Occipital lobe (tissue), 2 donors: ENCODE measurements around the gene EFR3B. TPM values are rescaled to one million over a fixed set of nuclear protein-coding genes. Genes with fewer than 3 reads are reported as not detected.
A peak's percentile ranks its signal among the peaks of the same experiment; 100 is the strongest.
"Not testable (repeated sequence)": the region's sequence is repeated elsewhere in the genome, so short reads cannot be mapped to it uniquely, and the experiment has no call there.

Experiments
- DNase-seq: peaks from one replicate; lab custom pipeline; 2025; lab: John Stamatoyannopoulos, UW
- total RNA-seq: library from RNA; depleted of rRNA; stranded (reverse); fragments of >200 nt; gene quantifications from one replicate; pipeline ENCODE4 v1.2.3, GENCODE V29; 2014

Gene EFR3B
- total RNA-seq, 1 donor from 2014 or later = 47.1 TPM

DNA sequence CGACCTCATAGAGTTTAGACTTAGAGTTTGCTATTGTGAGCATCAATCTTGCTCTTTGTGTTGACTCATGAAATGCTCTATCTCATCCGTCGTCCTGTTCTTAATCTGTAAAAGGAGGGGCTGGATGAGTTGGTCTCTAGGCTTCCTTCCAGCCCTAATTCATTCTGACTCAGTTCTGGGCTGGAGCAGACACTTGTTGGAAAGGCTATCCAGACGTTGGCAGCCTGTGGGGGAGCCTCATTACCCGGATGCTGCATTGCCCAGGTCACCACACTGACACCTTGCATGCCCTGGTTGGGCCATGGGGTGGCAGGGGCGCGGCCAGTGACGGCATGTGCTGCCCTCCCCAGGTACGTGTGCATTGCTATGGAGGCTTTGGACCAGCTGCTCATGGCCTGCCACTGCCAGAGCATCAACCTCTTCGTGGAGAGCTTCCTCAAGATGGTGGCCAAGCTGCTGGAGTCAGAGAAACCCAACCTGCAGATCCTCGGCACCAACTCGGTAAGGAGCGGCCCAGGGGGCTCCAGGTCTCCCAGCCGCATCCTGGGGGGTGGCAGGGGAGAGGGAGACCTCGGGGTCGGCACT, 61.5 kb downstream of the EFR3B start:
- DNase-seq = peak; percentile 9

DNA sequence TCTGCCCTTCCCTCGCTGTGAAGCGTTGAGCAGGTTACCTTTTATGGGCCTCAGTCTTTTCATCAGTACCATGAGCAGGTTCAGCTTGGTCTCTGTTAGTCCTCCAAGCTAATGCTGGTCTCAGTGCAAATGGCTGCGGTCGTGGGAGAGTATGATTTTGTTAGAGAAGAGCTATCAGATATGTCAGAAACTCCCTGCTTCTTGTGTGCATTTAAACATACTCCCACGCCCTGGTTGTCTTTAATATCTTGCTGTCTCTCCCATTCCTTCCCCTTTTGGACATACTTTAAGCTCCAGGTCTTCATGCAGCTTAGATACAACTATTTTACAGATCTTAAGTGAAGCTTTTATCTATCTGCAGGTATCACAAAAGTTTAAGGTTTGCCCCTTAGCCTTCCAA, 62.9 kb downstream of the EFR3B start:
- DNase-seq = no peak

DNA sequence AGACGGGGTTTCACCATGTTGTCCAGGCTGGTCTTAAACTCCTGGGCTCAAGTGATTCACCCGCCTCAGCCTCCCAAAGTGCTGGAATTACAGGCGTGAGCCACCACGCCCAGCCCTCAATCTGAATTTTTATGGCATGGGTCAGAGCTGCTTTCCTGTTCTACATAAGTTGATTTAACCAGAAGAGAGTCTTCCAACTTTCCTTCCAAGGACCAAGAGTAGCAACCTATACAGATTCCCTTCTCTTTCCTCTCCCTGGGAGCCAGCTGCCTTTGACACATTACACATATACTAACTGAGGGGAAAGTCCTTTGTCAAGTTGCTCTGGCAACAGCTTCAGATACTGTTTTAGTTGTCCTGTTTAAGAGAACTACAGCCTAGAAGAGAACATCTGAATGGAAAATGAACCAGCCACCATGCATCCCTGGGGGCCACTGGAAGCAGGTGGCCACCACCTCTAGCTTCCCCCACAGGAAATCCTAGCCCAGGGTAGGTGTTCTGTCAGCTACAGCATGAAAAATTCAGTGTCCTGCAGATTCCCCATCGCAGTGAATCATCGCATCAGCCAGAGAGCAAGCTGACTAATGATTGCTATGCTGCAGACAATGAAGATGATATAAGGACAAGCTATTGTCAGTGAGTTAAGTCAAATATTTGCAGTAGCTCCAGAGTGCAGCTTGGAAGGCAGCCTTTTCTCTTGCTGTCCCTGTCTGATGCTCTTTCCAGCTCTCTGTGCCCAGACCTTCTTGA, 63.6 kb downstream of the EFR3B start:
- peak; percentile 39 for DNase-seq

DNA sequence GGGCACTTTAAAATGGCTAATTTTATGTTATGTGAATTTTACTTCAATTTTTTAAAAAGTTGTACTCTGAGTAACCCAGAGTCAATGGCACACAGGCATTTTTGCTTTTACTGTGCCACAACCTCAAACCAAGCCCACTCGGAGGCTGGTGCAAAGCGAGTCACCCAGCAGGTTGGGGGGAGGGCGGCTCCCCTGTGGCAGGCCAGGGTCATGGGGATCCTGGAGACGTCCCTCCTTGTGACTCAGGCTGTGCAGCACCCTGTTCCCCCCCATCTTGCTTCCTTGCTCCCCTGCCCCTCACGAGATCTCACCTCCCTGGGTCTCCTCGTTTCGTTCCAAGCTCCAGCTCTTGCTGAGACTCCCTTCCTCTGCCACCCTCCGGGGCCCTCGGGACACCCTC, 67.9 kb downstream of the EFR3B start:
- no peak for DNase-seq

DNA sequence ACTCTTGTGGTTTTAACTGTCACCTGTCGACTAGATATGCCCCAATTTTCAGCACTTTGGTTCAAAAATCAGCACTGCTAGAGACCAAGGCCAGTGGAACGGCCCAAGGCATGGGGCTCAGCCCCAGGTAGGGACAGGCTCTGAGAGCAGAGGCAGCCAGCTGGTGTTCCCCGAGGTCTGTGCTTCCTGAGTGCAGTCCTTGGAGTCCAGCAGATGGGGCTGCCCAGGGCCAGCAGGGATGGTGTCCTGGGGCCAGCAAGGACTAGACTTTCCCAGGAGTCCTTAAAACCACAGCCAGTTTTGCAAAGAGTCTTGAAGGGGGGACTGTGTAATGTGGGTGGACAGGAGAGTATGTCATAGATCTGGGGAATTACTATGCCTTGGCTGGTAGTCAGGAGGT, 70.2 kb downstream of the EFR3B start:
- no peak for DNase-seq

DNA sequence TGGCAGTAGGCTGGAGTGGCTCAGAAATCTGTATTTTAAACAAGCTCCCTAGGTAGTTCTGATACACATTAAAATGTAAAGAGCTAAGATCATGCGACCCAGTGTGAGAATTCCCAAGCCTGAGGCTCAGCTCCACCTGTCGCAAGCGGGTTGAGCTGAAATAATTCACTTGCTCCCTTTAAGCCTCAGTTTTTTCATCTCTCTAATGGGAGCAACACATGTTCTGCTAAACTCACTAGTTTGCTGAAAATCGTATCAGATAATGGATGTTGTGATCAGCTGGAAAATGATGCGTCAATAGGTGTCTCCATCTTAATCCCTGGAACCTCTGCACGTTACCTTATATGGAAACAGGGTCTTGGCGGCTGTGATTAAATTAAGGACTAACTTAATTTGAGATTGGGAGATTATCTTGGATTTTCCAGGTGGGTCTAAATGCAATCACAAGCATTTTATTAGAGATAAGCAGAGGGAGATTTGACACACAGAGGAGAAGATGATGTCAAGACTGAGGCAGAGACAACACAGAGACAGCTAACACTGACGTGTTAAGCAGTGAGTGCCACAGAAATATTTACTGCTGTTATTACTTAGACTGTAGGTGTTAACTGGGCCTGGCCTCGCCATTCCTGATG, 73.5 kb downstream of the EFR3B start:
- DNase-seq = no peak

DNA sequence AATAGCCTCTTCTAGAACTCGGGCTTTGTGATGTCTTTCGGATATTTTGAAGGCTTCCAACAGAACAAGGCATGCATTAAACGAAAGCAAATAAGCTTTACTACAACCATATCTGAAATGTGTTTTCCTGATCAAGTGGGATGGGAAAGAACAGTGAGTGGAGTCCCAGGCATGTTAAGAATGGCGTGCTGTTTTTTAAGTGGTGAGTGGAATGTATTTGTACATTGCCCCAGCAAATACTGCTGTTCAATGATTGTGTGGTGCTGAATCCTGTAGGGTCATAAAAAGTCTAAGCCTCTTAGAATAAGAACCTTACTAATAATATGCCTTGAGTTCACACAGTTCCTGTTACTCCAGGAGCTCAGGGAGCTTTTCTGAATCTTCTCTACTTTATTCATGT, 74.0 kb downstream of the EFR3B start:
- DNase-seq = no peak

DNA sequence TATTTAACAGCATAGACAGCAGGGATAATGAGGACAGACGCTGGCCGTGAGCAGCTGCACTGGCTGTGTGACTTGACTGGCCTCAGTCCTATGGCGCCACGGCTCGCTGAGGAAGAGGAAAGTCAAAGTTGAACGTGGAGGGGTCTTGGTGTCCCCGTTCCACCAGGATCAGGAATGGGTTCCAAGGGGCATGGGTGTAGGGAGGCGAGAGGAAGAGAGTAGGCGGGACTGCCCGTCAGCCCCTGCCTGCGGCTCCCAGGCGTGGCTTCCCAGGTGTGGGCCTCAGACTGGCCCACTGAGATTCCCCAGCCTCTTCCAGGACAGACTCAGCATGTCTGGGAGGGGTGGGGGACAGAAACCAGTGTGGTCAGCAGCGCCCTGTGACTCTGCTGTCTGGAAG, 75.1 kb downstream of the EFR3B start:
- DNase-seq = no peak

DNA sequence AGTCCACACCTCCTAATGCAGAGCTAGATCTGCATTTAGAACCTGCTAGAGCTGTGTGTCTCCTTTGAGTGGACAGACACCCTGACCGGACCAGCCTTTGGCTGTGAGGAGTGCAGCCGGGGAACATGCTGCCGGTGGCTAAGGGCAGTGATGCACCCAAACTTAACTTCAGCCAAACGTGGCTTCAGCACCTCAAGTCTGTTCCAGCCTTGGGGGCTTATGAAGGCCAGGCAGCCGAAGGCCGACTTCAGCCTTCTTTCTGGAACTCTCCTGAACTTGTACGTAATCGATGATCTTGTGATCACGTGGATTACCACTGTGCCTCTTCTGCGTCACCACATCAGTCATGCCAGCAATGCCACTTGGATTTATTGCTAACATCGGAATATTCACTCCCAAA, 77.4 kb downstream of the EFR3B start:
- DNase-seq = no peak

DNA sequence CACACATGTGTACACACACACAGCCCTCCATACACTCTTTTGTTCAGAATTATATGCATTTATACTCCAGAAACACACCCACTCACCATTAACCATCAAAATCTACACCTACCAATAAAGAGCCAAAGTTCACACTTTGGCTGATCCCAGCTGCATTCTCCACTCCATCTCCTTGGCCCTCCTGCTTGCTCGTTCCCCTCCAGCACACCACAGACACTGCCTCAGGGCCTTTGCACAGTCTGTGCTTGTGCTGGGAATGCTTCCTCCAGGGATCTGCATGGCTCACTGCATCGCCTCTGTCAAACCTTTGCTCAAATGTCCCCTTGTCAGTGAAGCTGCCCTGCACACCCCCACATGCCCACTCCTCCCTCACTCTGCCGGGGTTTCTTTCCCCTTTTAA, 80.5 kb downstream of the EFR3B start:
- DNase-seq = no peak

DNA sequence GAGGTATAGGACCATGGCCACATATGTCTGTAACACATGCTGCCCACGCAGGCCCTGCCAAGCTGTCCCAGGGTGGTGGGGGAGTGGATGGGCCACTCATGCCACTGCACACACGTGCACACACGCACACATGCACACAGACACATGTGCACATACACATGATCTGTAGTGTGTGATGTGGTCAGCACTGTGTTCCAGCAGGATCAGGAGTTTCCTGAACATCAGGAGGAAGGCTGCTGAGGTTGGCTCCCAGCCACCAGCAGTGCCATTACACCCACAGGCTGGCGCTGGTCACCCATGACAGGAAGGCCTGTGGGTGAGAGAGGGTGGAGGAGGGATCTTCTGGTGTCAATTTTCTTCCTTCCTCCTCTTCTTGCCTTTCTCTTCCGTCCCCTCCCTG, 81.8 kb downstream of the EFR3B start:
- no peak for DNase-seq

DNA sequence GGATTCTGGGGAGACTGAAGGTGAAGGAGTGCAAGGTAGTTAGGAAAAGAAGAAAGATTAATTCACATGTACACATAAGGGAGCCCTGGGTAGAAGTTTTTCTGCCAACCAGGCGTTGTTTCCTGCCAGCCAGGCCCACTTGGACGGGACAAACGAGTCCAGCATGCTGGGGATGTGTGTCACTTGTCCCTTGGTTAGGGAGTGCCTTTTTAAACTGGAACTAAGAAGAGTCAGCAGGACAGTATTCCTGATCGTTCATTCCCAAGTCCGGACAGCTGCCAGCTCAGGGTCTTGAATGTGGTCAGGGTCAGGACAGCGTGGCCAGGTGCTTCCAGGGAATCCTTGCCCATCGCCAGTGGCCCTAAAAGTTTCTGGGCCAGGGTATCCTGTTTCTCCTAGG, 83.3 kb downstream of the EFR3B start:
- no peak for DNase-seq

DNA sequence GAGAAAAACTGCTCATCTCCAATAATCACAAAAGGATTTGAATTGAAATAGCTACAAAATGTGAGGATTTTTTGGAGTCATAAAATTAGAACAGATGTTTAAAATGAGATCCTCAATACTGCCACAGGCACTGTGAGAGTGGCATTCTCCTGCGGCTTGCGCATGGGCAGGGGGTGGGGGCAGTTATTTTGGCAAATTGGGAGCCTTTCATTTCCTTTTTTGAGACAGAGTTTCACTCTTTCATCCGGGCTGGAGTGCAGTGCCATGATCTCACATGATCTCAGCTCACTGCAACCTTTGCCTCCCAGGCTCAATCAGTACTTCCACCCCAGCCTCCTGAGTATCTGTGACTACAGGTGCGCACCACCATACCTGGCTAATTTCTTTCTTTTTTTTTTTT, 84.1 kb downstream of the EFR3B start:
- no peak for DNase-seq

DNA sequence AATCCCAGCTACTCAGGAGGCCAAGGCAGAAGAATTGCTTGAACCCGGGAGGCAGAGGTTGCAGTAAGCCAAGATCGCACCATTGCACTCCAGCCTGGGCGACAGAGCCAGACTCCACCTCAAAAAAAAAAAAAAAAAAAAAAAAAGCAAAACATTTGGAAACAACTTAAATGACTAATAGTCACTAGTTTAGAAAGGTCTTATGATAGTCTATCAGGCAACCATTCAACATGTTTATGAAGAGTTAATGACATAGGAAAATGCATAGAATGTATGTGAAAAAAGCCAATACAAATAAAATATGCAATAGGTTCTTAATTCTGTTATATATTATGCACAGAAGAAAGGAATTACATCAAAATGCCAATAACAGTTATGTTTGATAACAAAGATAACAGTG, 85.2 kb downstream of the EFR3B start:
- DNase-seq = not testable (repeated sequence)

DNA sequence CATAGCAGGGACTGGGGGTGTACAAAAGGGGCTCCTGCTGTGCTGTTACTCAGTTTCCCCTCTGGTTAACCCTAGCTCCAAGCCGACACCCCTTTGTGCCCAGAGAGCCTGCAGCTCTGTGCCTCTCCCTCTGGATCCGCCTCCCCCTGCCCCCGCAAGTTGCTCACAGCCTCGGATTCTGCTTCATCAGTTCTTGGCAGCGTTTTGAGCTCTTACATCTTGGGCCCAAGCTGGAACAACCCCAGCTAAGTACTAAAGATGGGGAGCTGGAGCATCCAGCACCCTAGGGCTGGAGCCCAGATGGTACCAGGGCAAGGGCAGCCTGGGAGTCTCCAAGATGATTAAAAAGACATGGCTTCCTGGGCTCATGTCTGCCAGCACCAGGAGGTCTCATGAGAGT, 85.8 kb downstream of the EFR3B start:
- peak; percentile 35 for DNase-seq

DNA sequence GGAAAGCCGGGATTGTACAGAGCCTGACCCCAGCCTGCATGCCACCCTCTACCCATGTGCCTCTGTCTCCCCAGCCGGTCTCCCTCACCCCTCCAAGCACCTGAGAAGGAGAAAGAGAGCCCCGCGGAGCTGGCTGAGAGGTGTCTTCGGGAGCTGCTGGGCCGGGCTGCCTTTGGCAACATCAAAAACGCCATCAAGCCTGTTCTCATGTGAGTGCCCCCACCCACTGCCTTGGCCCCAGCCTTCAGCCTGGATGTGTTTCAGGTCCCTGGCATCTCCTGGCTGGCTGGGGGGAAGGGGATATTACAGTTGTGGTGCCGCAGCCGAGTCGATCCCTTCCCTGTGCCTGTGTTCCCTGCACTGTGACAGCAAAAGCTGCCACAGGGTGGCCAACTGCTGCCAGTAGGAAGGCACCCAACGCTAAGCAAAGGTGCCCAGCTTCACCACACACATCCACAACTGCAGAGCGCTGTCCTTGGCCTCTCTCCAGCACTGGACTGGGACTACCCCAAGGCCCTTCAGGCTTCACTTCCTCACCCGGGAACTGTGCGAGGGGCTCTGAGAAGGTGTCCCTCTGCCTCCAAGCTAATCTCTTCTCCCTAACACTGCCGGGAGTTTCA, 88.1 kb downstream of the EFR3B start:
- DNase-seq = peak; percentile 7

DNA sequence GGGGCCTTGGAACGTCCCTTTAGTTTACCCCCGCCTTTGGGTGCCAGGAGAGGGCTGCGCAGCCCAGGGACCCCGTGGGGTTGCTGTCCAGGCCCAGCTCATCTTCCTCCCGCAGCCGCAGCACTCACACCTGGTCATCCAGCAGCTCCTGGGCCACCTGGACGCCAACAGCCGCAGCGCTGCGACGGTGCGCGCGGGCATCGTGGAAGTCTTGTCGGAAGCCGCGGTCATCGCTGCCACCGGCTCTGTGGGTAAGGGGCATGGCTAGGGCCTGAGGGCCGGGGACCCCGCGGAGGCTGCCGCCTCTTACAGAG, 89.3 kb downstream of the EFR3B start:
- DNase-seq = no peak

DNA sequence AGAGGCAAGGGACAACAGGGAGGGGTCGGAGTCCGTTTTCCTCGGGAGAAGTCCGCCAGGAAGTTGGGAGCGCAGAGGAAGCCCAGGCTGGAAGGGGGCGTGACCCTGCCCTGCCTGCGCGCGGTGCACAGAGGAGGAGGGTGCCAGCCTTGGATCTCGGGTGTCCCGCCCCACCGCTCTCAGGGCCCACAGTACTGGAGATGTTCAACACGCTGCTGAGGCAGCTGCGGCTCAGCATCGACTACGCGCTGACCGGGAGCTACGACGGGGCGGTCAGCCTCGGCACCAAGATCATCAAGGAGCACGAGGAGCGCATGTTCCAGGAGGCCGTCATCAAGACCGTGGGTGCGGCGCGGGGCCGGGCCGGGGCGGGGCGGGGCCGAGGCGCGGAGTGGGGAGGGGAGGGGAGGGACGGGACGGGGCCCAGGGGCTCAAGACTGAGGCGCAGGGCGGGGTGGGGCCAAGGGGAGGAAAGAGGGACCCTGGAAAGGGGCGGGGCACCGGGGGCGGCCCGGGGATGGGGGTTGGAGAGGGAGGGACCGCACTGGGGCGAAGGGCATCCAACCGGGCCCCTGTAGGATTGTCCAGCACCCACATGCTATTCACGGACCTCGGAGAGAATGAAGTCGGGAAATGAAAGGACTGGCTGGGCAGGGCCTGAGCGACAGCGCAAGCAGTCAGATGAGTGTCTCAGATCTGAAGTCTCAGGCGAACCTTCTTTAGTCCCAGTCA, 89.9 kb downstream of the EFR3B start:
- DNase-seq = no peak

DNA sequence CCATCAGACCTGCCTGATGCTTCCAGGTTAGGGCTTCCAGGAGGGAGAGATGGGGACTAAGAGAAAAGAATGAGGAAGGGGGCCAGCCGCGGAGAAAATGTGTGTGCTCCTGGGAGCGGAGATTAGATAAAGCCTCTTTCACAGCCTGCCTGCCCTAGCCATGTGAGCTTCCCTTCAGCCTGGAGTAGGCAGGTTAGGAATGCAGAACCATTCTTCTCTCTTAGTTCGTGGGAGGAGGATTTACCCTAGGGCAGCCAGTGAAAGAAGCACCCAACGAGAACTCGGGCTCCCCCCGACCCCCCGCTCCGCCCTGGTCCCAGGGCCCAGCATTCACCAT, 90.4 kb downstream of the EFR3B start:
- no peak for DNase-seq

DNA sequence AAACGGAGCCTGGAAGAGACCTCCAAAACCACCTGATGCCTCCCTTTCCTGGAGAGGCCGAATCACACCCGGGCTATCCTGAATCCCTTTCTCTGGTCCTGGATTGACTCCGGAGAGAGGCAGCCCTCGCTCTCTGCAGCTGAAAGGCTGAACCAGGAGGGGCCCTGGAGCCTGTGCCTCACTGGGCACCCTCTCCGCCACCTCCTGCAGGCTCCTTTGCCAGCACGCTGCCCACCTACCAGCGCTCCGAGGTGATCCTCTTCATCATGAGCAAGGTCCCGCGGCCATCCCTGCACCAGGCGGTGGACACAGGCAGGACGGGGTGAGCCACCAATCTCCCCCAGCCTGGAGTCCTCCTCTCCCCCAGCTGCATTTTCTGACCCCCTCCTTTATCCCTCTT, 90.8 kb downstream of the EFR3B start:
- no peak for DNase-seq

DNA sequence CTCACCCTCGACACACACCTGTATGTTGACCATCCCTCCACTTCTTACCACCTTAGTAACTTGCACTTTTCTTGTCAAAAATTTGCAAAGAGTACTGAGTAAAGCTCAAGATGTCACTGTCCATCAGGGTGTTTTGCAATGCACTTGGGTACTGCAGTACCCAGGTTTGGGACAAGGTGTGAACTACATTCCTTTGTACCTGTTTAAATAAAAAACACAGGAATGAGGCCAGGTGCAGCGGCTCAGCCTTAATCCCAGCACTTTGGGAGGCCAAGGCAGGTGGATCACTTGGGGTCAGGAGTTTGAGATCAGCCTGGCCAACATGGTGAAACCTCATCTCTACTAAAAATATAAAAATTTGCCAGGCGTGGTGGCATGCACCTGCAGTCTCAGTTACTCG, 98.7 kb downstream of the EFR3B start:
- DNase-seq = not testable (repeated sequence)

DNA sequence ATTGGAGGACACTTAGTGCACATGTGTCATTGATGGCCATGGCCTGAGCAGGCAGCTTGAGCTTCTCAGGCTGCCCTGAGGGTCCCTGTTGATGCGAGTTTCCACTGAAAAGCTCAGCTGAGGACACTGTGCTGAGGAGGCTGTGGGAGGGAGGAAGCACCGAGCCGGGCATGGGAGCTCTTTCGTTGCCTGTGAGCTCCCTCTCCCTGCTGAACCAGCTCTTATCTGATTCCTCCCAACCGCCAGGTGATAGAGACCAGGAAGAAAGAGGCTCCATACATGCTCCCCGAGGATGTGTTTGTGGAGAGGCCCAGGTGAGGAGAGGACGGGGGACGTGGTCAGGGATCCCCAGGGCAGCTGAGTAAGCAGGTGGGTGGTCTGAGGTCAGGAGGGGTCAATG, 99.2 kb downstream of the EFR3B start:
- DNase-seq = no peak
